GM23248 (cell line): ENCODE measurements around the gene ARHGEF10L. TPM values are rescaled to one million over a fixed set of nuclear protein-coding genes. Genes with fewer than 3 reads are reported as not detected.

Experiments
- DNase-seq: peaks from one replicate; pipeline ENCODE4 v3.0.0-alpha.2; 2015
- H2AFZ ChIP-seq: fragments of 200-600 bp; sonication (generic); 2 replicates; pipeline ENCODE4 v1.6.1; 2016; ENCODE audit warnings: antibody characterized with exemption
- H3F3A ChIP-seq: fragments of 200-600 bp; sonication (generic); 2 replicates; pipeline ENCODE4 v1.6.1; 2016; ENCODE audit warnings: mild to moderate bottlenecking, antibody characterized with exemption, mixed run types; ENCODE audit not compliant: insufficient read depth
- H3K27ac ChIP-seq: fragments of 200-600 bp; sonication (generic); 2 replicates; pipeline ENCODE4 v1.5.1; 2016; ENCODE audit warnings: mild to moderate bottlenecking
- H3K27me3 ChIP-seq: fragments of 200-600 bp; sonication (generic); replicated peaks from 2 replicates; pipeline ENCODE4 v1.6.1; 2016; ENCODE audit warnings: mild to moderate bottlenecking; ENCODE audit not compliant: insufficient read depth
- H3K36me3 ChIP-seq: fragments of 200-600 bp; sonication (generic); 2 replicates; pipeline ENCODE4 v1.6.1; 2016; ENCODE audit warnings: low read depth, mild to moderate bottlenecking
- H3K4me1 ChIP-seq: fragments of 200-600 bp; sonication (generic); 2 replicates; pipeline ENCODE4 v1.6.1; 2016; ENCODE audit warnings: mild to moderate bottlenecking; ENCODE audit not compliant: insufficient read depth
- H3K4me2 ChIP-seq: fragments of 200-600 bp; sonication (generic); one replicate; pipeline ENCODE4 v1.6.1; 2016; ENCODE audit warnings: mild to moderate bottlenecking; ENCODE audit not compliant: unreplicated experiment
- H3K4me3 ChIP-seq: fragments of 200-600 bp; sonication (generic); 2 replicates; pipeline ENCODE4 v1.5.1; 2016; ENCODE audit warnings: mild to moderate bottlenecking
- H3K79me2 ChIP-seq: fragments of 200-600 bp; sonication (generic); 2 replicates; pipeline ENCODE4 v1.6.1; 2016; ENCODE audit warnings: mild to moderate bottlenecking; ENCODE audit not compliant: insufficient read depth
- H3K9ac ChIP-seq: fragments of 200-600 bp; sonication (generic); 2 replicates; pipeline ENCODE4 v1.6.1; 2016; ENCODE audit warnings: mild to moderate bottlenecking
- H3K9me2 ChIP-seq: fragments of 200-600 bp; sonication (generic); 2 replicates; pipeline ENCODE4 v1.6.1; 2016; ENCODE audit warnings: mixed run types, mild to moderate bottlenecking, moderate library complexity; ENCODE audit not compliant: insufficient read depth
- H3K9me3 ChIP-seq: fragments of 200-600 bp; sonication (generic); one replicate; pipeline ENCODE4 v1.6.1; 2017; ENCODE audit warnings: low read depth
- H4K20me1 ChIP-seq: fragments of 200-600 bp; sonication (generic); 2 replicates; pipeline ENCODE4 v1.6.0; 2016; ENCODE audit not compliant: insufficient read depth
- EZH2 ChIP-seq: fragments of 200-600 bp; sonication (generic); IDR thresholded peaks from 2 replicates; pipeline ENCODE4 v1.6.1; 2018; ENCODE audit warnings: antibody characterized with exemption, mild to moderate bottlenecking; ENCODE audit not compliant: insufficient read depth, poor library complexity, severe bottlenecking
- EZH2phosphoT487 ChIP-seq: fragments of 200-600 bp; sonication (generic); IDR thresholded peaks from 2 replicates; pipeline ENCODE4 v1.6.1; 2018; ENCODE audit warnings: antibody characterized with exemption, moderate library complexity, mild to moderate bottlenecking, low read depth; ENCODE audit not compliant: insufficient read depth
- WGBS, 2 experiments: methylation state at CpG; one replicate each; pipeline ENCODE4 v1.1.6; 2015 to 2017; ENCODE audit warnings: low lambda C conversion rate in 2 of 2, low coverage in 1 of 2; ENCODE audit errors: missing lambda C conversion rate in 2 of 2; 5-methylcytosine and 5-hydroxymethylcytosine counted together
- in situ Hi-C: fragments of 300-500 bp; cut with MboI; formaldehyde crosslinking; loops from 2 replicates; pipeline ENCODE4 v1.15.0; 2020
- polyA plus RNA-seq: library from polyadenylated mRNA; unstranded; fragments of >200 nt; fragmentation: Nextera tagmentation; extraction: Ambion mirVana; gene quantifications from 2 replicates; pipeline ENCODE4 v1.2.1, GENCODE V29; 2016
- total RNA-seq: library from RNA; depleted of rRNA; stranded (reverse); fragments of >200 nt; shearing (Covaris generic); gene quantifications from 2 replicates; pipeline ENCODE4 v1.2.3, GENCODE V29; 2014

The ARHGEF10L gene
- total and polyA plus RNA-seq, 2 experiments from 2014 or later = 6.0 to 19.3 TPM

- H2AFZ ChIP-seq = no peak overlapping the region
- 93% methylated on average over 2 of the region's 2 CpGs for WGBS, 2 experiments
- TF ChIP-seq EZH2phosphoT487 = no peak
- no peak for TF ChIP-seq EZH2
Observed at GRCh38 chr1:17524645-17525044, 14.9 kb upstream of the ARHGEF10L start.

GRCh38 chr1:17525996-17526686 lies 13.4 kb upstream of the ARHGEF10L start:
- Histone ChIP-seq H4K20me1 (no peaks in the 10 kb centered on the region), H3K4me2 (no peak overlapping the region), H3K27ac (no peak overlapping the region), H3K4me1 (peaks cover 7% of the 10 kb centered on the region; the same call in 1 of the 2 replicates), H3K79me2 (no peaks in the 10 kb centered on the region), H3K9ac (no peak overlapping the region), H3K4me3 (no peak overlapping the region), H2AFZ (no peak overlapping the region), H3K9me2 (no peaks in the 10 kb centered on the region), H3K27me3 (no peaks in the 10 kb centered on the region; the same call in 1 of the 2 replicates), H3K9me3 (no peaks in the 10 kb centered on the region), H3F3A (0 out of 2 replicates have a peak, but pooled peaks cover 6% of the 10 kb centered on the region), H3K36me3 (no peaks in the 10 kb centered on the region)
- TF ChIP-seq EZH2phosphoT487 = no peak
- in situ Hi-C loops = no loop called here
- WGBS, 2 experiments = 60 to 64% methylated on average over 4 of the region's 4 CpGs
- peak; percentile 44 for DNase-seq

More at GRCh38 chr1:17524645-17525044, 14.9 kb upstream of the ARHGEF10L start:
- H3K27me3 ChIP-seq = no peaks in the 10 kb centered on the region; the same call in 1 of the 2 replicates
- no peaks in the 10 kb centered on the region for H3K79me2 ChIP-seq
- no peaks in the 10 kb centered on the region for H3K36me3 ChIP-seq
- in situ Hi-C loops = loop anchor here (25.0 kb wide), 1 partner anchor 588 kb away; the partner anchor contains the start of gene IGSF21
- peaks cover 7% of the 10 kb centered on the region; the same call in 1 of the 2 replicates for H3K4me1 ChIP-seq
- no peak overlapping the region for H3K4me3 ChIP-seq
- no peak overlapping the region for H3K4me2 ChIP-seq
- no peak for DNase-seq
- no peaks in the 10 kb centered on the region for H3K9me2 ChIP-seq
- no peak overlapping the region for H3K9ac ChIP-seq
- H3K9me3 ChIP-seq = no peaks in the 10 kb centered on the region
- H4K20me1 ChIP-seq = no peaks in the 10 kb centered on the region
- H3K27ac ChIP-seq = no peak overlapping the region
- H3F3A ChIP-seq = 0 out of 2 replicates have a peak, but pooled peaks cover 6% of the 10 kb centered on the region

GRCh38 chr1:17527036-17527914 lies 12.2 kb upstream of the ARHGEF10L start:
- Histone ChIP-seq H3K4me2 (peak overlapping the region; percentile 28), H3K9me2 (no peaks in the 10 kb centered on the region), H3F3A (peaks cover 12% of the 10 kb centered on the region; the same call in 1 of the 2 replicates), H3K36me3 (no peaks in the 10 kb centered on the region), H3K9me3 (no peaks in the 10 kb centered on the region), H2AFZ (peak overlapping the region; percentile 60; the same call in 1 of the 2 replicates), H3K27me3 (no peaks in the 10 kb centered on the region; the same call in 1 of the 2 replicates), H4K20me1 (no peaks in the 10 kb centered on the region), H3K27ac (no peak overlapping the region), H3K4me3 (no peak overlapping the region), H3K79me2 (no peaks in the 10 kb centered on the region), H3K4me1 (peaks cover 7% of the 10 kb centered on the region; the same call in 1 of the 2 replicates), H3K9ac (0 out of 2 replicates have a peak overlapping the region, but pooled peaks have one; percentile 13)
- WGBS, 2 experiments = 26 to 27% methylated on average over 14 of the region's 14 CpGs
- TF ChIP-seq EZH2phosphoT487 (no peak), EZH2 (no peak)
- in situ Hi-C loops = no loop called here
- peak; percentile 50 for DNase-seq

- Histone ChIP-seq H4K20me1 (no peaks in the 10 kb centered on the region), H3K36me3 (no peaks in the 10 kb centered on the region), H3K9me2 (no peaks in the 10 kb centered on the region), H3K9me3 (no peaks in the 10 kb centered on the region), H3K4me1 (peaks cover 7% of the 10 kb centered on the region; the same call in 1 of the 2 replicates), H3K9ac (no peak overlapping the region), H3K79me2 (no peaks in the 10 kb centered on the region), H3F3A (peaks cover 12% of the 10 kb centered on the region; the same call in 1 of the 2 replicates), H3K4me3 (no peak overlapping the region), H2AFZ (no peak overlapping the region), H3K4me2 (no peak overlapping the region), H3K27me3 (no peaks in the 10 kb centered on the region; the same call in 1 of the 2 replicates), H3K27ac (no peak overlapping the region)
- no peak for DNase-seq
- no peak for TF ChIP-seq EZH2
- no peak for TF ChIP-seq EZH2phosphoT487
- in situ Hi-C loops = no loop called here
Observed at GRCh38 chr1:17529381-17529780, 10.1 kb upstream of the ARHGEF10L start.
